LNCAP (cell line): ENCODE results near the gene MGLL.

Experiments used
- TF ChIP-seq, protein P1 (sequence below): fragments of 450-650 bp; IDR thresholded peaks from 2 replicates; pipeline ENCODE4 v1.5.1; 2017; ENCODE audit warnings: mild to moderate bottlenecking

Gene MGLL

GRCh38 chr3:127834771-127835170 lies 12.5 kb upstream of the MGLL start:
- TF ChIP-seq, protein P1, sequence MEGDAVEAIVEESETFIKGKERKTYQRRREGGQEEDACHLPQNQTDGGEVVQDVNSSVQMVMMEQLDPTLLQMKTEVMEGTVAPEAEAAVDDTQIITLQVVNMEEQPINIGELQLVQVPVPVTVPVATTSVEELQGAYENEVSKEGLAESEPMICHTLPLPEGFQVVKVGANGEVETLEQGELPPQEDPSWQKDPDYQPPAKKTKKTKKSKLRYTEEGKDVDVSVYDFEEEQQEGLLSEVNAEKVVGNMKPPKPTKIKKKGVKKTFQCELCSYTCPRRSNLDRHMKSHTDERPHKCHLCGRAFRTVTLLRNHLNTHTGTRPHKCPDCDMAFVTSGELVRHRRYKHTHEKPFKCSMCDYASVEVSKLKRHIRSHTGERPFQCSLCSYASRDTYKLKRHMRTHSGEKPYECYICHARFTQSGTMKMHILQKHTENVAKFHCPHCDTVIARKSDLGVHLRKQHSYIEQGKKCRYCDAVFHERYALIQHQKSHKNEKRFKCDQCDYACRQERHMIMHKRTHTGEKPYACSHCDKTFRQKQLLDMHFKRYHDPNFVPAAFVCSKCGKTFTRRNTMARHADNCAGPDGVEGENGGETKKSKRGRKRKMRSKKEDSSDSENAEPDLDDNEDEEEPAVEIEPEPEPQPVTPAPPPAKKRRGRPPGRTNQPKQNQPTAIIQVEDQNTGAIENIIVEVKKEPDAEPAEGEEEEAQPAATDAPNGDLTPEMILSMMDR: no peak

GRCh38 chr3:127833281-127834032 lies 11.1 kb upstream of the MGLL start:
- TF ChIP-seq, protein P1: no peak

DNA sequence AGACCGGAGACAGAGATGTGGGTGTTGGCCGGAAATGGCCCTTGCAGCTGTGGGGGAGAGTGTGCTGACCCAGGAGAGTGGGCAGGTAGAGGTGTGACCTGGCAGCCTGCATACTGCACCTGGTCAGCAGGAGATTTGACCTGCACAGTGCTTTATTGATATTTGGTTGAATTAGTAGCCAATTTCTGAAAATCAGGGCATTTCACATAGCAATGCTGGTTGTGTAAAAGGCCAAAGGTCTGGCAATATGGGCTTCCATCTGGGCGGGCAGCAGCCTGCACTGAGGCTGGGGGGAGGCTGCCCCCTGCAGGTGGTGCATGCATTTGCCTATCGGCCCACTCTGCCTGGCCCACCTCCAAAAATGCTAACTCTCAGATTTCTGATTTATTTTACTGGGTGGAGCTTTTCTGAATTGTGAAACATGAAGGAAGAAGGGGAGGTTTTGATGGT lies 9.4 kb upstream of the MGLL start:
- TF ChIP-seq, protein P1: peak; percentile 63

DNA sequence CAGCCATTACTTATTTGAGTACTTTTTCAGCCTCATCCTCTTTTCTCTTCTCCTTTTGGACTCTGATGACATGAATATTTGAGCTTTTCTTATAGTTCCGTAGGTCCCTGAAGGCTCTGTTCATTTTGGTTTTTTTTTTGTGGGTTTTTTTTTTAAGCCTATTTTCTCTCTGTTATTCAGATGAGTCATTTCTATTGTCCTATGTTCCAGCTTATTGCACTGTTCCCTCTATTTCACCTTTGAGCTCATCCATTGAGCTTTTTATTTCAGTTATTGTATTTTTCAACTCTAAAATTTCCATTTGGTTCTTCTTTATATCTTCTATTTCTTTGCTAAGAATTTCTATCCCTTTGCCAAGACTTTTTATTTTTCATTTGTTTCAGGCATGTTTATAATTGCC lies 7.2 kb upstream of the MGLL start:
- TF ChIP-seq, protein P1: no peak

DNA sequence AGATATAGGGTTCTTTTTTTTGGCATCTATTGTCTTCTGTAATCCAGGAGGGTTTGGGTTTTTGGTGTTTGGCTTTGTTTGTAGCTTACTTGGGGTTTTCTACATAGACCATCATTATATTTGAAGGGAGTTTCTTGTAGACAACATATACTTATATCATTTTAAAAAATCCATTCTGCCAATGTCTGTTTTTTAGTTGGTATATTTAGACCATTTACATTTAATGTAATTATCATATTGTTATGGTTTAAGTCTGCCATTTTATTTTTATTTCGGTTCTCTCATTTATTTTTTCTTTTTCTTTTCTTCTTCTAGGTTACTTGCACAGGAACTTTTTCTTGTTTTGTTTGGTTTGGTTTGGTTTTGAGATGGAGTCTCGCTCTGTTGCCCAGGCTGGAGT lies 5.5 kb upstream of the MGLL start:
- TF ChIP-seq, protein P1: no peak

DNA sequence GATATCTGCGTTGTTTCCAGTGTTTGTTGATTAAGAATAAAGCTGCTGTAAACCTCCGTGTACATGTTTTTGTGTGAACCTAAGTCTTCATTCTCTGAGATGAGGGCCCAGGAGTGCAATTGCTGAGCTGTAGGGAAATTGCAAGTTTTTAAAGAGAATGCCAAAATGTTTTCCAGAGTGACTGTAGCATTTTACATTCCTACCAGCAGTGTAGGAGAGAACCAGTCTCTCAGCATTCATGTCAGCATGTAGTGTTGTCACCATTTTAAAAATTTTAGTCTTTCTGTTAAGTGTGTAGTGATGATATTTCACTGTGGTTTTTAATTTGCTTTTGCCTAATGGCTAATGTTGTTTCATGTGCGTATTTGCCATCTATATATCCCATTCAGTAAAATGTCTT lies 3.4 kb upstream of the MGLL start:
- TF ChIP-seq, protein P1: no peak

DNA sequence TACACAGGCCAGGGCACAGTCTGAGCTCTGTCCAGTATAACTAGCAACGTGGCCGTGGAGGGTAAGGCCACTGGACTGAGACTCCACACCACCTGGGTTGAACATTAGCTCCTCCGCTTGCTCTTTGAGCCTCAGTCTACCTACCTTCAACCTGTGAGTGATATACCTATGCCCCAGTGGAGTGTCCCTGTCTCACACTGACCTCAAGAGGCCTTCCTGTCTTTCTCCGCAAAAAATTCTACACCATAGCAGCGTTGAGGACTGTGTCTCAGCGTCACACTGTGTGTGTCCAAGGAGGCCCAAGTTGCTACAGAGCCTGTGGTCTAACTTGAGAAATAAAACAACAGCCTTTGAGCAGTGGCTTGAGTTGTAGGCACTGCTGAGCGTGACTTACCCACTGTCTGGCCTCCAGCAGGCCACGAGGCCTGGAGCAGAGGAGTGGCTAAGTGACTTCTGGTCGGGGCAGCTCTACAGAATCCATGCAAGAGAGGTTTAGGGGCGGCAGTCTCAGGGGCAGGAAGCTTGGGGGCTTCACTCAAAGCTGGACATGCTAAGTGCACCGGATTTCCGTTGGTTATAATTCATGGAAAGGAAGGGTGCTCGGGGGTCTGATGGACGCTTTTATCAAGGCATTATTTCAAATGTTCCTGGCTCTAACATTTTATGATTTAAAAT lies 2.0 kb upstream of the MGLL start:
- TF ChIP-seq, protein P1: no peak
